ENCODE measurements around the gene NIN.

Gene NIN

DNA sequence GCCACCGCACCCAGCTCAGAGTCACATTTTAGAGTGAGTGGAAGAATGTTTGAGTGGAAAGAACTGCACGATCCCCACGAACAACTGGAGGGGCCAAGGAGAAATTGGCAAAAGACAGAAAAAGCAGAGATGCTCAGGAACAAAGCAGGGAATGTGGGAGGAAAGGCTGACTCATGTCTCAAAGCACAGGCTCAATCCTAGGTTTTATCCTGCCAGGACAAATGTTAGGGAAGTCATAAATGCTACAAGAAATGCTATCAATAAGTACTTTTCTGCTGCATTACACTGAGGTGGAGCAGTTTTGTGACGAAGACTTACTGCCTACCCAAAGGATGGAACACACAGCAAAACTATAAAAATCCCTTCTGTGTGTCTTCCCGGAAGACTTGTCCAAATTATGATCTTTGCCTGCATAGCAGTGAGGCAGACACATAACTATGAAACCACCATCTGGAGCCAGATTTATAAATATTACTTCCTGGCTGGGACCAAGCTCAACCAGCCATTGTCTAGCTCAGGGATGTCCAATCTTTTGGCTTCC lies 26.7 kb downstream of the NIN start:
- H3K9me3 ChIP-seq (ENCODE audit: insufficient read depth, low read length, severe bottlenecking), result no peaks in the 10 kb centered on the region
- no peak overlapping the region for H3K4me2 ChIP-seq (ENCODE audit: insufficient read depth, low read length)
- no peak overlapping the region for H3K4me3 ChIP-seq (ENCODE audit: low read depth in 1 of 2, low read length in 2 of 2)
- ATAC-seq (ENCODE audit: insufficient read depth, low read depth) (no peak), DNase-seq (no peak)
- H3K27ac ChIP-seq (ENCODE audit: low read length), result no peak overlapping the region
- no peaks in the 10 kb centered on the region for H3K27me3 ChIP-seq (ENCODE audit: insufficient read depth, low read length, poor library complexity)
- peaks cover 57% of the 10 kb centered on the region for H3K36me3 ChIP-seq (ENCODE audit: insufficient read depth, low read length)
- TF ChIP-seq CTCF (IDR thresholded peaks at IDR 0.05; ENCODE audit: borderline replicate concordance, extremely low read depth, low read length, poor library complexity, severe bottlenecking) (no peak), EZH2 (IDR thresholded peaks at IDR 0.05; ENCODE audit: borderline replicate concordance, low read depth, low read length, severe bottlenecking) (no peak)
- H2AFZ ChIP-seq (ENCODE audit: low read depth, low read length), result no peak overlapping the region
- H3K4me1 ChIP-seq (ENCODE audit: insufficient read depth, low read length), result no peaks in the 10 kb centered on the region
- no peak overlapping the region for H3K9ac ChIP-seq (ENCODE audit: low read depth, low read length)
- H4K20me1 ChIP-seq (ENCODE audit: insufficient read depth, low read length), result peaks cover 7% of the 10 kb centered on the region
- H3K79me2 ChIP-seq (ENCODE audit: insufficient read depth, low read length), result peaks cover 22% of the 10 kb centered on the region

DNA sequence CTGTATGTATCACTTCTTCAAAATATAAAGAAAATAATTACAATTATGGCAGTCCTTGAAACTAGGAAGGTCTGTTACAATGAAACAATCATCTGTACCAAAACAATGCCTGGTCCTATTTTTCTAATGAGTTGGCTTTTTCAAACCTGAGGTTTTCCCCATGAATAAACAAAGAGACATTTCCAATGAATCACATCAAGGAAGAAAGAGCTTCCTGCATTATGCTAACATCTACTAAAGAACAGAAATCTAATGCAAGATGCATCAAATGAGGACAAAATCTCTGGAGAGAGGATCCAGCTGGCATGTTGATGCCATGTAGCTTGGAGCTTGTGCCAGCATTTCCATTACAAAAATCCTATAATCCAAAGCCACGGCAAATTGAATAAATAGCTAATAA lies 29.3 kb downstream of the NIN start:
- Histone ChIP-seq H3K27me3 (ENCODE audit: insufficient read depth, low read length, poor library complexity) (no peaks in the 10 kb centered on the region), H4K20me1 (ENCODE audit: insufficient read depth, low read length) (peaks cover 9% of the 10 kb centered on the region), H2AFZ (ENCODE audit: low read depth, low read length) (no peak overlapping the region), H3K27ac (ENCODE audit: low read length) (no peak overlapping the region), H3K4me2 (ENCODE audit: insufficient read depth, low read length) (no peak overlapping the region), H3K79me2 (ENCODE audit: insufficient read depth, low read length) (peaks cover 14% of the 10 kb centered on the region; the same call in 1 of the 2 replicates), H3K36me3 (ENCODE audit: insufficient read depth, low read length) (peaks cover 57% of the 10 kb centered on the region), H3K4me3 (ENCODE audit: low read depth in 1 of 2, low read length in 2 of 2) (no peak overlapping the region), H3K4me1 (ENCODE audit: insufficient read depth, low read length) (no peaks in the 10 kb centered on the region), H3K9me3 (ENCODE audit: insufficient read depth, low read length, severe bottlenecking) (no peaks in the 10 kb centered on the region), H3K9ac (ENCODE audit: low read depth, low read length) (no peak overlapping the region)
- DNase-seq (no peak), ATAC-seq (ENCODE audit: insufficient read depth, low read depth) (no peak)
- no peak for TF ChIP-seq EZH2 (IDR thresholded peaks at IDR 0.05; ENCODE audit: borderline replicate concordance, low read depth, low read length, severe bottlenecking)

DNA sequence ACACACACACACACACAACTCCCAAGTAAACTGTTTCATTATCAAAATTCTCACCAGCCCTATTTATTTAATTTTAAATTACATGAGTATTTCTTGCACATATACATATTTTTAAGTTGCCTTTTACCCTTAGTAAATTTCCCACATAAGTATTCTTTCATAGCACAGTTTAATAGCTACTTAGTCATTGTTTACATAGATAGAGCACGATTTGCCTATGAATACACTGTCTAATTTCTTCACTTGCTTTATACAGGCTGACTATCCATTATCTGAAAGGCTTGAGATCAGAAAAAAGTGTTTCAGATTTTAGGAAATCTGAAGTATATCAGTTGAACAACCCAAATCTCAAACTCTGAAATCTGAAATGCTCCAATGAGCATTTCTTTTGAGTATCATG lies 30.9 kb downstream of the NIN start:
- H4K20me1 ChIP-seq (ENCODE audit: insufficient read depth, low read length), result peaks cover 9% of the 10 kb centered on the region
- H3K79me2 ChIP-seq (ENCODE audit: insufficient read depth, low read length), result peaks cover 16% of the 10 kb centered on the region
- H3K4me2 ChIP-seq (ENCODE audit: insufficient read depth, low read length), result no peak overlapping the region
- H3K4me3 ChIP-seq (ENCODE audit: low read depth in 1 of 2, low read length in 2 of 2), result no peak overlapping the region
- no peak overlapping the region for H2AFZ ChIP-seq (ENCODE audit: low read depth, low read length)
- ATAC-seq (ENCODE audit: insufficient read depth, low read depth) (no peak), DNase-seq (no peak)
- no peak overlapping the region for H3K9ac ChIP-seq (ENCODE audit: low read depth, low read length)
- H3K4me1 ChIP-seq (ENCODE audit: insufficient read depth, low read length), result no peaks in the 10 kb centered on the region
- H3K36me3 ChIP-seq (ENCODE audit: insufficient read depth, low read length), result peaks cover 52% of the 10 kb centered on the region
- TF ChIP-seq EZH2 (IDR thresholded peaks at IDR 0.05; ENCODE audit: borderline replicate concordance, low read depth, low read length, severe bottlenecking) (no peak), CTCF (IDR thresholded peaks at IDR 0.05; ENCODE audit: borderline replicate concordance, extremely low read depth, low read length, poor library complexity, severe bottlenecking) (no peak)
- no peaks in the 10 kb centered on the region for H3K27me3 ChIP-seq (ENCODE audit: insufficient read depth, low read length, poor library complexity)
- H3K9me3 ChIP-seq (ENCODE audit: insufficient read depth, low read length, severe bottlenecking), result no peaks in the 10 kb centered on the region
- no peak overlapping the region for H3K27ac ChIP-seq (ENCODE audit: low read length)

- H3K27me3 ChIP-seq (ENCODE audit: insufficient read depth, low read length, poor library complexity), result no peaks in the 10 kb centered on the region
- no peak for TF ChIP-seq EZH2 (IDR thresholded peaks at IDR 0.05; ENCODE audit: borderline replicate concordance, low read depth, low read length, severe bottlenecking)
- TF ChIP-seq CTCF (IDR thresholded peaks at IDR 0.05; ENCODE audit: borderline replicate concordance, extremely low read depth, low read length, poor library complexity, severe bottlenecking), result no peak
- no peak overlapping the region for H2AFZ ChIP-seq (ENCODE audit: low read depth, low read length)
- H3K9ac ChIP-seq (ENCODE audit: low read depth, low read length), result no peak overlapping the region
- DNase-seq, result no peak
- H3K27ac ChIP-seq (ENCODE audit: low read length), result no peak overlapping the region
- no peak for ATAC-seq (ENCODE audit: insufficient read depth, low read depth)
- no peaks in the 10 kb centered on the region for H3K4me1 ChIP-seq (ENCODE audit: insufficient read depth, low read length)
- H3K9me3 ChIP-seq (ENCODE audit: insufficient read depth, low read length, severe bottlenecking), result no peaks in the 10 kb centered on the region
- no peak overlapping the region for H3K4me2 ChIP-seq (ENCODE audit: insufficient read depth, low read length)
- H3K4me3 ChIP-seq (ENCODE audit: low read depth in 1 of 2, low read length in 2 of 2), result no peak overlapping the region
- H3K36me3 ChIP-seq (ENCODE audit: insufficient read depth, low read length), result peaks cover 36% of the 10 kb centered on the region
- peaks cover 6% of the 10 kb centered on the region; the same call in 1 of the 2 replicates for H4K20me1 ChIP-seq (ENCODE audit: insufficient read depth, low read length)
- H3K79me2 ChIP-seq (ENCODE audit: insufficient read depth, low read length), result peaks cover 14% of the 10 kb centered on the region
Measured at GRCh38 chr14:50798048-50798421, 32.9 kb downstream of the NIN start.

Data from DND-41 (cell line).